ENCODE data around the gene FLNA. TPM values are rescaled to one million over a fixed set of nuclear protein-coding genes. Genes with fewer than 3 reads are reported as not detected.
"Not testable (repeated sequence)": the region's sequence is repeated elsewhere in the genome, so short reads cannot be mapped to it uniquely, and the experiment has no call there.

FLNA gene
- total and polyA plus RNA-seq, 2 donors: 1,306 to 6,054 TPM

DNA sequence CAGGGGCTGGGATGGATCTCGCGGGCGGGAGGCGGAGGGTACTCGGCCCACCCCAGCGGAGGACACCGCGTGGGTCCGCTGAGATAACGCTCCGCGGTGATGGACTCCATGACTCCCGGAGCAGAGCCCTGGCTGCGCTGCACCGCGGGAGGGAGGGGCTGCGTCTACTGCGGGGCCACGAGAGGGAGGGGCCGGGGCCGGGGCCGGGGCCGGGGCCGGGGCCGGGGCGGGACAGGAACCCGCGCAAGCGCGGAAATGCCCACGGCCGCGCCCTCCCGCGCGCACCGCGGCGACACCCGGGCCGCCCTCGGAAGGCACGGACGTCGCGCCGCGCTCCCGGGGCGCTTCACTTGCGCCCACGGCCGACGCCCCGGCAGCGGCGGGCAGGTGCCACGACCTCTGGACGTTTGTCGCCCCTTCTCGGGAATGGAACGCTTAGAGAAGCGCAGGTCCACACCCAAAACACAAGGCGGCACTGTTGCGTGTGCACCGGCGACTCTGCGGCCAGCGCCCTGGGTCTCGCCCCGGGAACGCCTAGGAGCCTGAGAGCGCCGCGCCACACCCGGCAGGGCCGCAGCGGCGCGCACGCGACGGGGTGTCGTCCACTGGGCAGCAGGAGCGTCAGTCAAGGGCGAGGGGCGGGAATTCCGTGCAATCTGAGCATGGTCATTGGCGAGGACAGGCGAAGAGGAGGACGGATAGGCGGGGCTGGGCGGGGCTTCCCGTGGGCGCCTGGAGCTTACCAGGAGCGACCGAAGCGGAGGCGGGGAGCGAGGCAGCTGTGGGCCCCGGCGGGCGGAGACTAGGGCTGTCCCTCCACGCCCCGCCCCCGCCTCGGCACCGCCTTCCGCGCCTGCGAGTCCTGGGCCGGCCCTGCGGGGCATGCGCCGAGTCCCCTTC lies 32.8 kb downstream of the FLNA start:
- not testable (repeated sequence) for H3K4me3 ChIP-seq (ENCODE audit: low read depth, low read length); H3K36me3 ChIP-seq (ENCODE audit: insufficient read depth); H3K27ac ChIP-seq (ENCODE audit: low read depth); DNase-seq (ENCODE audit: extremely low spot score); H3K4me1 ChIP-seq (ENCODE audit: insufficient read depth)
- WGBS: 0% methylated on average over 17 of the region's 115 CpGs

DNA sequence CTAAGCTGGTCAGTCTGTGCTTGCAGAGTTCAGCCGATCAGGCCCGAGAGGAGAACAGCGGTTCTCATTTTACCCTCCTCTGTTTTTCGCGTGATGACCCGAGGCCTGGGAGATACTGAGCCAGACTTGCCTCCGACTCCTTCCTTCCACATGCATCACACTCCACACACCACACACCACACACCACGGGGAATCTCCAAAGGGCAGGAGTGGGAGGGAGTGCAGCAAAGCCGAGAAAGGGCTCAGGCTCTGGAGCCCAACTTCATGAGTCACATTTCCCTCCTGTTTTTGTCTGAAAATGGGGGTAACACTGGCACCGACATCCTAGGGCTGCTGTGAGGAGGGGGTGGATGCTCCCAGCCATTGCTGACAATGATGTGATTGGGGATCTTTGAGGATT lies 39.9 kb downstream of the FLNA start:
- H3K4me1 ChIP-seq (ENCODE audit: insufficient read depth): no peaks in the 10 kb centered on the region
- WGBS: 75% methylated on average over 10 of the region's 10 CpGs
- H3K27ac ChIP-seq (ENCODE audit: low read depth): no peak overlapping the region
- no peaks in the 10 kb centered on the region for H3K36me3 ChIP-seq (ENCODE audit: insufficient read depth)
- H3K4me3 ChIP-seq (ENCODE audit: low read depth, low read length): no peak overlapping the region
- no peak for DNase-seq (ENCODE audit: extremely low spot score)

DNA sequence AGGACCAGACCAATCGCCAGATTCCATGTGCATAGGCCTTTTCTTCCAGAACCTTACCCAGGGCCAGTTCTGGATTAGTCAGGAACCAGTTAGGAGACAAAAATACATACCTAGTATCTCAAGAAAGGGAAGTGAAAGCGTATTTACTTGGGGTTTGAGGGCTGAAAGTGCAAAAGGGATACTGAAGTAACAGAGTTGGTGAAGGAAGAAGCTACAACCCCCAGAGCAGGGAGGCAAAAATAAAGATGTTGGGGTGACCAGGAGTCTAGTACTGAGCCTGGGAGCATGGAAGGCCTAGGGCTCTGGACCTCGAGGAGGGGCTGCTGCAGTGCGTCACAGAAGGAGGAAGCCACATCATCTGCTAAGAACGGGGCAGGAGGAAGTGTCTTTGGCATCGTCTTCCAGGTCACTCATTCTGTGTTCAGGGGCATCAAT lies 40.6 kb downstream of the FLNA start:
- H3K4me1 ChIP-seq (ENCODE audit: insufficient read depth): no peaks in the 10 kb centered on the region
- no peak overlapping the region for H3K4me3 ChIP-seq (ENCODE audit: low read depth, low read length)
- H3K36me3 ChIP-seq (ENCODE audit: insufficient read depth): no peaks in the 10 kb centered on the region
- no peak for DNase-seq (ENCODE audit: extremely low spot score)
- 79% methylated on average over 6 of the region's 6 CpGs for WGBS
- no peak overlapping the region for H3K27ac ChIP-seq (ENCODE audit: low read depth)

DNA sequence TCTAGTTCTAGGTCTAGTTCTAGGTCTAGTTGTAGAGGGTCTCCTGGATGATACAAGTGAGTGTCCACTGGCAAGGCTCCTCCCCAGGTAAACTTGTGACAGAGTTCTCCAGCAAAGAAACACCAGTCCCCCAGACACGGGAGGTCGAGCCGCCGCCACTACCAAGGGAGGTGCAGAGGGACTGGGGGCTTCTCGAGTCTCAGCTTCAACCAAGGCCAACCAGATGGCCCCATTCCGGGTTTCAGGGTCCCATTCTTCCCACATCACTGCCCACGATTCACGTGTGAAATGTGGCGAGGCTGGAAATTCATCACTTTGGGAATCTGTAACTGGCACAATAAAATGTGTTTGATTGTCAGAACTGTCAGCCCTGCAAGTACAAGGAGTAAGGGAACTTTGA lies 41.3 kb downstream of the FLNA start:
- Histone ChIP-seq H3K27ac (ENCODE audit: low read depth) (no peak overlapping the region), H3K36me3 (ENCODE audit: insufficient read depth) (no peaks in the 10 kb centered on the region), H3K4me3 (ENCODE audit: low read depth, low read length) (no peak overlapping the region), H3K4me1 (ENCODE audit: insufficient read depth) (no peaks in the 10 kb centered on the region)
- no peak for DNase-seq (ENCODE audit: extremely low spot score)
- WGBS: 95% methylated on average over 9 of the region's 9 CpGs

DNA sequence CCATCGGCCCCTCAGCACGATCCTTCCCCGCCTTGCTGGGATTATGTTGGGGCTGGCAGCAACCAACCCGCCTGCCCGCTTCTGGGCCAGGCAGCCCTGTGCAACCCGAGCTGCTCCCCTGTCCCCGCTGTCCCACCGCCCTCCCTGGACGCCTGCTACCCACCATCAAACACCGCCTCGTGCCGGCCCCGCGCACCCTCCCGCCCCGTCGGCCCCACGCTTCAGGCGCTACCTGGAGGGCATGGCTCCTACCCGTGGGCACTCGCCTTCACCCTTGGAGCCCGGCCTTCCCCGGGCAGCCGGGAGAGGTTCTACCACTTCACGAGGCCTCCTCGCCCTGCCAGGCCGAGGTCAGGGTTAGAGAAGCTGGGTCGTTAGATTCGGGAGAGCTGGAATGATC lies 41.9 kb downstream of the FLNA start:
- WGBS: 93% methylated on average over 29 of the region's 29 CpGs
- Histone ChIP-seq H3K27ac (ENCODE audit: low read depth) (no peak overlapping the region), H3K4me1 (ENCODE audit: insufficient read depth) (no peaks in the 10 kb centered on the region), H3K4me3 (ENCODE audit: low read depth, low read length) (no peak overlapping the region), H3K36me3 (ENCODE audit: insufficient read depth) (no peaks in the 10 kb centered on the region)
- no peak for DNase-seq (ENCODE audit: extremely low spot score)

DNA sequence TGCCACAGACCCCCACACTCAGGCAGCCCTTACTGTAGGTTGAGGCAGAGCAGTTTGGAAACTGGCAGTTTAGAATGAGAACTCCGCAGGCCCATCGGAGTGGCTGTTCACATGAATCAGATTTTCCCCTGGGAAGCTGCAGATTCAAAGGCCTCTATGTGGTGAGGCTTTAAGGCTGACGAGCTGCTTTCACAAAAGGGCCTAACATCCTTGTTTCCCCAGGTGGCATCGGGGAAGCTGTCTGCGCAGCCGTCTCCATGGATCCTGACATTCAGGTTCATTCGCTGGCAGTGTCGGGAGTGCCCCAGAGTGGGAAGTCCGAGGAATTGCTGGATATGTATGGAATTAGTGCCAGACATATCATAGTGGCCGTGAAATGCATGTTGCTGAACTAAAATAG lies 45.1 kb downstream of the FLNA start:
- H3K4me1 ChIP-seq (ENCODE audit: insufficient read depth): no peaks in the 10 kb centered on the region
- no peaks in the 10 kb centered on the region for H3K36me3 ChIP-seq (ENCODE audit: insufficient read depth)
- H3K27ac ChIP-seq (ENCODE audit: low read depth): no peak overlapping the region
- H3K4me3 ChIP-seq (ENCODE audit: low read depth, low read length): no peak overlapping the region
- WGBS: 79% methylated on average over 10 of the region's 10 CpGs
- DNase-seq (ENCODE audit: extremely low spot score): no peak

DNA sequence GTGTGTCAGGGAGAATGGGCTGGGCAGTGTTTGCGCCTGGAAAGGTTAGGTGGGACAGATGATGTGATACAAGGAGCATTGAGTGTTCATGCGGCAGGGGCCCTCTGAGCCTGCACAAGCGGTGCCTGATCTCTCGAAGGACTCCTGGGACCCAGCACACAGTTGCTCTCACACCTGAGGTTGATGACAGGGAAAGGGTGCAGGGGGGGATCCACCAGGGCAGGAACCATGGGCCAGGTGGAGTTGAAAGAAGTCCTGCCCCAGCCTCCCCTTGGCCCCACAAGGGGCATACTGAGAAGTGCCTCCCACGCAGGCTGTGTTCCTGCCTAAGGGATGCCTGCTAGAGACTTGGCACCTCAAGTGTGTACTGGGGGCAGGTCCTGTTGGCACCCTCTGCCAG lies 45.8 kb downstream of the FLNA start:
- Histone ChIP-seq H3K4me3 (ENCODE audit: low read depth, low read length) (no peak overlapping the region), H3K36me3 (ENCODE audit: insufficient read depth) (no peaks in the 10 kb centered on the region), H3K4me1 (ENCODE audit: insufficient read depth) (no peaks in the 10 kb centered on the region), H3K27ac (ENCODE audit: low read depth) (no peak overlapping the region)
- WGBS: 95% methylated on average over 5 of the region's 5 CpGs
- DNase-seq (ENCODE audit: extremely low spot score): no peak

DNA sequence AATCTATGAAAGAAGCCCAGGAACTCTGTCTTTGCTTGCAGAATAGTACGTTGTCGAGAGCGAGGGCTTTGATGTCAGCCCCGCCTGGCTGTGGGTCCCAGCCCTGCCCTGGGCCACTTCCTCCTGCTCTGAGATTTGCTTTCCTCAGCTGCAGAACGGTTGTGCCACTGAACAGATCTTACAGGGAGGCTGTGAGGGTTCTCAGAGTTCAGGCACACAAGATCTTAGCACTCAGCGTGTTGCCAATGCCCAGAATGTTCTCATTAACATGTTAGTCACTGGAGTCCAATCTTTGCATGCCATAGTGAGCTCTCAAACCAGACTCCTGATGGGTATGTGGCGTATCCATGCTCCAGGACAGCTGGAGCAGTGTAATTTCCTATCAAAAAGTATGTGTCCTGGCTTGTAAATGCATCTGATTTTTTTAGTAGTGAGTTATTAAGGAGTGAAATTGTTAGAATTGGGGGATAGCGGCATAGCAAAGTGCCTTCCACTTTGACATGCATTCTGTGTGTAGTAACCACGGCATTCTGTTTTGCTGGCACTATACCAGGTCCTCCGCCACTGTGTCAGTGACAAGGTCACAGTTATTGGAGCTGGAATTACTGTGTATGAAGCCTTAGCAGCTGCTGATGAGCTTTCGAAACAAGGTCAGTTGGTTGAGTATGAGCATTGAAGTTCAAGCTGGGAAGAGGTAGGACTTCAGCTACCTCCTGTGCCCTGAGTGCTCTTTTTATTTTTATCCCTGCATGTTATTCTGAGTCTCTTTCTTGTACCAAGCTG lies 47.2 kb downstream of the FLNA start:
- WGBS: 47% methylated on average over 11 of the region's 11 CpGs
- H3K4me3 ChIP-seq (ENCODE audit: low read depth, low read length): no peak overlapping the region
- no peaks in the 10 kb centered on the region for H3K4me1 ChIP-seq (ENCODE audit: insufficient read depth)
- DNase-seq (ENCODE audit: extremely low spot score): no peak
- no peak overlapping the region for H3K27ac ChIP-seq (ENCODE audit: low read depth)
- no peaks in the 10 kb centered on the region for H3K36me3 ChIP-seq (ENCODE audit: insufficient read depth)

DNA sequence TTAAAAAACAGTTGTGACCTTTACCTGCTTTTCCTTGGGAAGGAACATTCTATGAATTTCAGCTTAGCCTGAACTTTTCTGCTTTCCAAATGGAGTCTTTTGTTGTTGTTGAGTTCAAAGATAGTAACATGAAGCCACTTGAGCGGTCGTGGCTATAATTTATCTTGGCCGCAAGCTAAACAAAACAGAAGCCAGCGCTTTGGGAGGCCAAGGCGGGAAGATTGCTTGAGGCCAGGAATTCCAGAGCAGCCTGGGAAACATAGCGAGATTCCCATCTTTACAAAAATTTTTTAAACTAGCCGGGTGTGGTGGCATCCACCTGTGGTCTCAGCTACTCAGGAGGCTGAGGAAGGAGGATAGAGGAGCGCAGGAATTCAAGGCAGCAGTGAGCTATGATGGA lies 48.9 kb downstream of the FLNA start:
- 50% methylated on average over 8 of the region's 8 CpGs for WGBS
- no peak overlapping the region for H3K4me3 ChIP-seq (ENCODE audit: low read depth, low read length)

DNA sequence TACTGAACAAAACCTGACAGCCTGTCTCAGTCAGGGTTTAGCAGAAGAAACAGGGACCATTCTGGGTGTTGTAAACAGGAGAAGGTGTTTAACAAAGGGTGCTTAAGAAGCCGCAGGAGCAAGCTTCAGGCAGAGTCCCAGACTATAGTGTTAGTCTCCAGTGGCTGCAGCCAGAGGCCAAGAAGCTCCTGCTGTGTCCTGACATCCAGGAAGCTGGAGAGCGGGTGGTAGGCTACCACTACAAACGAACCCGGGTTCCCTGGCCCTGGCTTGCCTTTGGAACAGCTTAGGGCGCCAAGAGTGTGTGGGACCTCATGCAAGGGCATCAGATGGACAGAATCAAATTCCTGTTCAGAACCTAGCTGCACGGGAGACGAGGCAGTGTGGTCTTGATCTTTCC lies 50.9 kb downstream of the FLNA start:
- Histone ChIP-seq H3K27ac (ENCODE audit: low read depth) (no peak overlapping the region), H3K4me1 (ENCODE audit: insufficient read depth) (no peaks in the 10 kb centered on the region), H3K36me3 (ENCODE audit: insufficient read depth) (no peaks in the 10 kb centered on the region), H3K4me3 (ENCODE audit: low read depth, low read length) (no peak overlapping the region)
- WGBS: 76% methylated on average over 7 of the region's 7 CpGs
- no peak for DNase-seq (ENCODE audit: extremely low spot score)

More for the DNA sequence above, 48.9 kb downstream of the FLNA start:
- Histone ChIP-seq H3K27ac (ENCODE audit: low read depth) (no peak overlapping the region), H3K36me3 (ENCODE audit: insufficient read depth) (no peaks in the 10 kb centered on the region), H3K4me1 (ENCODE audit: insufficient read depth) (no peaks in the 10 kb centered on the region)
- DNase-seq (ENCODE audit: extremely low spot score): no peak

DNA sequence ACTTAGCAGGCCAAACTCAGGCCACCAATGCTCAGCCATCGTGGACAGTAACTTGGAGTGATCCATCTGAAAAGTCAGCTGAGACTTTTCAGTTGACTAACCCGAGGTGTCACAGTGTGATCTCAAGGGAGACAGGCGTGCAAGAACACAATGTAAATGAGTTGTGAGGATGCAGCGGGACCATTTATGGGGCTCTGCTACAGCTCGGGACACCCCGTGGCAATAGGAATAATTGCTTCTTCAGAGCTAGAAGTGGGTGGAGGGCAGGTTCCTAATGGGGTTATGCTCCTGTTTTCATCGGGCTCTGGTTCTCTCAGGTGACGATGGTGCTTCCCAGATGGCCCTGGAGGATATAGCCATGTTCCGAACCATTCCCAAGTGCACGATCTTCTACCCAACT lies 51.5 kb downstream of the FLNA start:
- Histone ChIP-seq H3K4me1 (ENCODE audit: insufficient read depth) (no peaks in the 10 kb centered on the region), H3K36me3 (ENCODE audit: insufficient read depth) (no peaks in the 10 kb centered on the region), H3K27ac (ENCODE audit: low read depth) (no peak overlapping the region), H3K4me3 (ENCODE audit: low read depth, low read length) (no peak overlapping the region)
- 76% methylated on average over 10 of the region's 10 CpGs for WGBS
- DNase-seq (ENCODE audit: extremely low spot score): no peak

DNA sequence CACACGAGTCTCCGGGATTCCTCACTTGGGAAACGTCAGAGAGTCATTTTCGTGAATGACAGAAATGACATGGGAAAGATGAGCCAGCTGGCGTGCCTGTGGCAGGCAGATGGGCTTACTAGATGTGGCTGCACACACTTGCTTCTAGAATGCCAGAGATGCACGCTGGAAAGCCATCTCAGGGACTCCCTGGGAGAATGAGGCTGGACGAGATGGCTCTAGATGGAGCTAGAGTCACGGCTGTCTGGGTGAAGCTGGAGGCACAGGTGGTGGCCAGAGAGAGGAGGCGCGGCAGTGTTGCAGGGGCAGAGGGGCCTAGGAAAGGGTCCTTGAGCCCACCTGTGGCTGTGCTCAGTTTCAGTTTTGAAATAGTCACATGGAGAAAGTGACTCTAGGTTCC lies 52.8 kb downstream of the FLNA start:
- Histone ChIP-seq H3K4me1 (ENCODE audit: insufficient read depth) (no peaks in the 10 kb centered on the region), H3K4me3 (ENCODE audit: low read depth, low read length) (no peak overlapping the region), H3K36me3 (ENCODE audit: insufficient read depth) (no peaks in the 10 kb centered on the region), H3K27ac (ENCODE audit: low read depth) (no peak overlapping the region)
- WGBS: 55% methylated on average over 10 of the region's 10 CpGs
- DNase-seq (ENCODE audit: extremely low spot score): no peak

DNA sequence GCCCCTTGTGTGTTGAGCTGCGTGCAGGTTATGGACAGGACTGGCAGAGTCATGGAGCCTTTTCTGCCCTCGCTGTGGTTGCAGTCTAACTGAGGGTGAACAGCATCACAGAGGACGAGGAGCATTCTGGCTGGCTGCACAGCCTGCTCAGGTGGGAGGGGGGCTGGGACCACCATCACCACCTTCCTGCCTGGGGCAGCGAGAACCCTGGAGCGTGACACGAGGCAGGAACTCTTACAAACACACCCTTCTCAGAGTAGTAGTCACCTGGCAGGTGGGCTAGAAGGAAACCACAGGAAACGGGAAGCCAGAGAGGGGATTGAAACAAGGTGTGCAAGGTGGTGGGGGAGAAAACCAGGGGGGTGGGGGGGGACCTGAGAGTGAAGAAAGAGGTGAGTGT lies 53.3 kb downstream of the FLNA start:
- H3K27ac ChIP-seq (ENCODE audit: low read depth): no peak overlapping the region
- no peaks in the 10 kb centered on the region for H3K4me1 ChIP-seq (ENCODE audit: insufficient read depth)
- no peak for DNase-seq (ENCODE audit: extremely low spot score)
- no peaks in the 10 kb centered on the region for H3K36me3 ChIP-seq (ENCODE audit: insufficient read depth)
- WGBS: 92% methylated on average over 7 of the region's 7 CpGs
- no peak overlapping the region for H3K4me3 ChIP-seq (ENCODE audit: low read depth, low read length)

DNA sequence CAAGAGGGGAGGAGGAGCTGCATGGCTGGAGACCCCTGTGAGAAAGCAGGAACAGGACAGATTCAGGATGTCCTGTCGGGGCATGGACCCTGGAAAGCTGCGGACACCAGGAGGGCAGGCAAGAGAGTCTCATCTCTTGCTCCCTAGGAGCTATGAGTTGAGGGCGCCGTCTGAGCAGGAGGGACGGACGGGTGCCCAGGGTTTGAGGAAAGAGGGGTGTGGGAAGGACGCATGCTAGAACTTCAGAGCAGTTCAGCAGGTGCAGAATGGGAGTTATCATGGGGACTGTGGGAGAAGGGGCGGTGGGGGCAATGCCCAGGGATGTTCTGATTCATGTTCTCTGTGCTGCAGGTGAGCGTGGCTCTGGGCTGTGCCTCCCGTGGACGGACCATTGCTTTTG lies 54.0 kb downstream of the FLNA start:
- 89% methylated on average over 11 of the region's 11 CpGs for WGBS
- DNase-seq (ENCODE audit: extremely low spot score): no peak
- no peak overlapping the region for H3K4me3 ChIP-seq (ENCODE audit: low read depth, low read length)
- no peak overlapping the region for H3K27ac ChIP-seq (ENCODE audit: low read depth)
- H3K36me3 ChIP-seq (ENCODE audit: insufficient read depth): no peaks in the 10 kb centered on the region
- no peaks in the 10 kb centered on the region for H3K4me1 ChIP-seq (ENCODE audit: insufficient read depth)
